Left cardiac atrium (tissue), 4 donors: ENCODE measurements around the gene ATP2B2. TPM values are rescaled to one million over a fixed set of nuclear protein-coding genes. Genes with fewer than 3 reads are reported as not detected.

Experiments
- ATAC-seq, 2 donors: fragments of 200-7000 bp; cut with Tn5 transposase; one replicate each; pipeline ENCODE4 v1.9.1; 2020; ENCODE audit warnings: mild to moderate bottlenecking in 2 of 2, moderate library complexity in 2 of 2
- DNase-seq: peaks from one replicate; pipeline ENCODE4 v3.0.0-alpha.2; 2020
- intact Hi-C, 2 donors: fragments of 100-400 bp; cut with DNase I; formaldehyde crosslinking; loops; one replicate each; pipeline versions ENCODE4 v1.14.1 to v1.15.1; 2022 to 2023
- total RNA-seq, 2 donors: library from RNA; stranded (reverse); fragmentation: NEBNext Ultra II Directional; extraction: Animal tissue kit (Norgen Biotek cat#: 25700); gene quantifications; one replicate each; pipeline ENCODE4 v1.2.1, GENCODE V29; 2021
- donor health status: DM: no; HTN: yes; CAD: no.
- donor health status: DM: no; HTN: yes; CAD: no; lungs with severe emphysema.
- donor health status: DM: yes; HTN: yes; CAD: no.
- donor health status: Dilated cardiomyopathy.

ATP2B2 gene
- total RNA-seq, 2 donors from 2014 or later, result 0.31 TPM; not detected in 1

DNA sequence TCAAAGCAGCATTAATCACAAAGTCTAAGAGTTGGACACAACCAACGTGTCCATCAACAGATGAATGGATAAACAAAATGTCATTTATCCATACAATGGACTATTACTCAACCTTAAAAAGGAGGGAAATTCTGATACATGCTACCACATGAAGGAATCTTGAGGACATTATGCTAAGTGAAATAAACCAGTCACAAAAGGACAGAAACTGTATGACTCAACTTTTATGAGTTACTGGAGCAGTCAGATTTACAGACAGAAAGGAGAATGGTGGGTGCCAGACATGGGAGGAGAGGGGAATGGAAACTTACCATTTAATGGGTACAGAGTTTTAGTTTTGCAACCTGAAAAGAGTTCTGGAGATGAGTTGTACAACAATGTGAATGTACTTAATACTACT, 141.5 kb downstream of the ATP2B2 start:
- no peak for ATAC-seq
- intact Hi-C loops, result no loop called here
- no peak for DNase-seq

DNA sequence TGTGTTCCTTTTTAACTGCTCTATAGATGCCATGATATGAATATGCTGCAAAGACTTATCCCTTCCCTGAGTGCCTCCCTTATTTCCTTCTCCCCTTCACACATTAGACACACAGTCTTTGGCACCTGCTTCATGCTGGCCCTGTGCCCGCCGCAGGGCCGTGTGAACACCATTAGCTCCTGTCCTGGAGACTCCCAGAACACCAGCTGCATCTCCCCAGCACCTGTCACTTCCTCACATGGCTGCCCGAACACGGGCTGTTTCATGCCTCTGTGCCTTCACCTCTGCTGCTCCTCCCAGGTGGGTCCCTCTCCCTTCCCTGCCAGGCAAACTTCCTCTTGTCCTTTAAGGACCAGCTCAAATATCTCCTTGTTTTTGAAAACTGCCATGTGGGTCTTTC, 144.0 kb downstream of the ATP2B2 start:
- no peak for DNase-seq
- intact Hi-C loops, result no loop called here

DNA sequence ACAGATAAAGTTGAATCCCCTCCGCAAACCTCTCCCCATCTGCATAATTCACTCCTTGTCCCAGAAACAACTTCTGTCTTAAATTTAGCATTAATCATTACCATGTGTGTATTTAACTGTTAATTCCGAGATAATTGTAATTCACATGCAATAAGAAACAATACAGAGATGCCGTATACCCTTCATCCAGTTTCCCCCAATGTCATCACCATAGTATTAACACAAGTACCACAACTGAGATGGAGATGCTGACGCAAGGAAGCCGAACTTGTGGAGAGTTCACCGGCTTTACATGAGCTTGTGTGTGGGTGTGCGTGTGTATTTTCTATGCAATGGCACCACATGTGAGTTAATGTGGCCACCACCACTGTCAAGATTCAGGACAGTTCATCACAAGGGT, 144.9 kb downstream of the ATP2B2 start:
- no peak for ATAC-seq
- DNase-seq, result no peak
- intact Hi-C loops, result no loop called here

More for the DNA sequence above, 144.0 kb downstream of the ATP2B2 start:
- ATAC-seq, result no peak

DNA sequence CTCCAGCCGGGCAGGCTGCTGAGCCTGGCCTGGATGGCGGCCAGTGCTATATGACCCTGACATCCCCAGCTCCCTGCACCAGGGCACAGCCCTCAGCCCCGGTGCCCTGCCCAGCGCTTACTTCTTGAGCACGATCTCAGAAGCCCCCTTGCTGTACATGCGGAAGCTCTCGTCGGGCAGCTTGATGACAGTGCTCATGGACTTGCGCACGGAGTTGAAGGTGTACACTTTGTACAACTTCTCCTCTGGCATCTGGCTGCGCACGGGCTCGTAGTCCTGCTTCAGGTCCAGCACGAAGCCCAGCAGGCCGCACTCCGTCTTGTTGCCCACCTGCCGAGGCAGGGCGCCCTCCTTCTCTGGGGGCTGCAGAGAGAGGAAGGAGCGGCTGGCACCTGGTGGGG, 145.6 kb downstream of the ATP2B2 start:
- intact Hi-C loops, result no loop called here
- DNase-seq, result no peak
- ATAC-seq, result no peak

DNA sequence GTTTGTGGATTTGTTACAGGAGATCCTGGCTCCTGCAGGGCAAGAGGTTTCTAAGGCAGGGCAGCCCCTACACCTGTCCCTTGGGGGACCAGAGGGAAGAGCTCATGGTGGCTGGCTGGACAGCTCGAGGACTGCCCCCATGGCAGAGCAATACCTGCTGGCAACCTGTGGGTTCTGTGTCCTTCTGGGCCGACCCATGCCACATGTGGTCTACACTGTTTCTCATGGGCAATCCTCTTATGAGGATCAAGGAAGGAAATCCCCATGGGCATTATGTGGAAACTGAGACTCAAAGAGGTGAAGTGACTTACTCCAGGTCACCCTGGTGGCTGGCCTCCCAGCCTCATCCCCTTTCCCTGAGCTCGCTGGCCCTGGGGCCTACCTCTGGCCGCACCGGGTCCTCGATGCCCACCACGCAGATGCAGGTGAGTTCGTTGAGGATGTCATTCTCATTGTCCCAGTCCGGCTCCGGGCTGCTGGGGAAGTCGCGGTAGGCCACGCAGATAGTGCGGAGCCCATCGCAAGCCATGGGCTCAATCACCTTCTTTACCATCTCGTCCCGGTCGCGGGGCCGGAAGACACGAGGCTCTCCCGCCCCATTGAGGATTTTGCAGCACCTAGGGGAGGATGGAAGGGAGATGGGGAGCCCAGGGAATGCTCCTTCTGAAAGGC, 146.9 kb downstream of the ATP2B2 start:
- intact Hi-C loops, result no loop called here
- ATAC-seq (no peak), DNase-seq (no peak)

DNA sequence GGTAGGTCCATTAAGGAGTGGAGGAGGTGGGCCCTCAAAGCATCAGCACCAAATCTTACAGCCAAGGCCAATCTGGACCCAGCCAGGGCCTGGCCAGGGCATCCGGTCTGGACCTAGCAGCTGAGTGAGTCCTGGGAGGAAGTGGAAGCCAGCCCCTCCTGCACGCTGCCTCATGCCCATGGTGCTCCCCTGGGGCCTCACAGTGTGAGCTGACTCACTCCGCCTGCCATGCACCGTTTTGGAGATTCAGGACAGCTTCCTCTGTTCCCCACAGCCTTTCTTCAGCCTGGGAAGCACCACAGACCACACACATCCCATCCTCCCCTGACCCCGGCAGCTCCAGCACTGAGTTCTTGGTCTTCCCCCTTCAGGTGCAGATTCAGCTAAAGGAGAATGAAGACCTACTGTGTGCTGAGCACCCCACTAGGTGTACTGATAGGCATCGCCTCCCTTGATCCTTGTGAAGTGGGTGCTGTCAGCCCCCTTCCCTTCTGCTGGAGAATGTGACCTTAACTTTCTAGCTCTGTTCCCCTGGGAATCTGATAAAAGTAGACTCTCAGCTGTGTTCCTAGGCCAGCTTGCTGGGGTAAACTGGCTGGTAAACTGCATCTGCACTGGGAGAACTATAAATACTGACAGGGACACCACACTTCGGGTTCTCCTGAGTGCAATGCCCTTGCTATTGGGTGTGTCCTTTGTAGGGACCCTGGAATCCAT, 147.6 kb downstream of the ATP2B2 start:
- intact Hi-C loops, result no loop called here
- ATAC-seq, result peak; percentile 49 to 63
- peak; percentile 59 for DNase-seq

DNA sequence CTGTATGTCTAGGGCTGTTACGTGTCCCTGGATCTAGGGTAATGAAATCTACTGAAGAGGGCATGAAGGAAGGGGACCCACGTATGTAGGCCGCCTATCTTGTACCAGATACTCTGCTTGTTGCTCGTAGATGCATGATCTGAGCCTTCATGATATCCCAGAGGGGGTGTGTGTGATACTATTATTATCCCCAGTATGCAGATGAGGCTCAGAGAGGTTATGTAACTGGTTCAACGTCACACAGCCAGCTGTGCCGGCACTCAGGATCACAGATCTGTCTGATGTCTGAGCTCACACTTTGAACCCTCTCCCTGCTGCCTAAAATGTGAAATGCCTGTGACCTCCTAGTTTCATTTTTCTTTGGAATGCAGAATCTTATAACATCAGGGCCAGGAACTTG, 148.3 kb downstream of the ATP2B2 start:
- ATAC-seq (no peak), DNase-seq (no peak)
- intact Hi-C loops, result no loop called here

DNA sequence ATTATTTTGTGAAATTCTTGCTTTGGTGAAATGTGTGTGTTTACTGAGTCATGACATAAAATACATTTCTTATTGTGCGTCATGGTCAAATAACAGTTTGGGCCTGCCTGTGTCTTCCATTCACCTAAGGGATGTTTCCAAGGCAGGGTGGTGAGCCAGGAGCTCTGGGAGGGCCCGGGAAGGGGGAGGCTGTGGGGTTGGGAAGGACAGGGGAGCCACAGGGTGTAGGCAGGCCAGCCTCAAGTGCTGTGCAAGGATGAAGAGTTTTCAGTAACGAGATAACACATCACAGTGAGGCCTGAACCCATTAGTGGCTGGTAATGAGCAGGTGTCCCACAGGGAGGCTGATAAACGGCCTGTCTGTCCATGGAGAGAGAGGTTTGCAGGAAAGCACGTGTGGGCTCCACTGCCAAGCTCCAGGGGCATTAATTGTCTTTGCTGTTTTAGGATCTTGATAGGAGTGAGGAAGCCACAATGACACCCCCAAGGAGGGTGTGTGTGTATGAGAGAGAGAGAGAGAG, 148.9 kb downstream of the ATP2B2 start:
- no peak for ATAC-seq
- intact Hi-C loops, result no loop called here
- no peak for DNase-seq

DNA sequence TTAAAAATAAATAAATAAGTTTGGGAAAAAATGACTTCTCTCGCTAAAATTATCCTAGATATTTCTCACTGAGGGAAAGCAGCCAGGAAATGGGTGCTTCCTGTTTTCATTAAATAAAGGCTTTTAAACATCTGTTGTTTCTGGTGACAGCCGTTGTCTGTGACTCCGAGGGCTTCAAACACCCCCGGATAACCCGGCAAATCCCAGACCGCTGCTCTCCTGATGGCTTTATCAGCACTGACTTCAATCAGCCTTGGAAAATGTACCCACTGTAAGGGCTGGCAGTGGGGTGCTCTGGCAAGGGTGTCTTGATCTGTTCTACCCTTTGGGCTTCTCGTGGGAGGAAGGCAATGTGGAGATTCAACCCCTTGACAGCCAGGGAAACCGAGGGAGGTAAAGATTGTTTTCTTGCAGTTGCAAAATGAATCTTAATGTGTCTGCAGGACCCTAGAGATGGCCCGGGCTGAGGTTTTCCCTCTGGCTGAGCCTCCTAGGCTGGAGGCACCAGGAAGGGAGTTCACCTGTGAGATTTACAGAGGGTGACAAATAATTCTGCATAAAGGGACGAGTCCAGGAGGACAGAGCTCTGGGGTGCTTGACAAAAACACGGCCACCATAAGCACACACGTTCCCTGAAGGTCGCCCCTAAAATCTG, 150.9 kb downstream of the ATP2B2 start:
- intact Hi-C loops, result no loop called here
- ATAC-seq, result no peak
- no peak for DNase-seq

DNA sequence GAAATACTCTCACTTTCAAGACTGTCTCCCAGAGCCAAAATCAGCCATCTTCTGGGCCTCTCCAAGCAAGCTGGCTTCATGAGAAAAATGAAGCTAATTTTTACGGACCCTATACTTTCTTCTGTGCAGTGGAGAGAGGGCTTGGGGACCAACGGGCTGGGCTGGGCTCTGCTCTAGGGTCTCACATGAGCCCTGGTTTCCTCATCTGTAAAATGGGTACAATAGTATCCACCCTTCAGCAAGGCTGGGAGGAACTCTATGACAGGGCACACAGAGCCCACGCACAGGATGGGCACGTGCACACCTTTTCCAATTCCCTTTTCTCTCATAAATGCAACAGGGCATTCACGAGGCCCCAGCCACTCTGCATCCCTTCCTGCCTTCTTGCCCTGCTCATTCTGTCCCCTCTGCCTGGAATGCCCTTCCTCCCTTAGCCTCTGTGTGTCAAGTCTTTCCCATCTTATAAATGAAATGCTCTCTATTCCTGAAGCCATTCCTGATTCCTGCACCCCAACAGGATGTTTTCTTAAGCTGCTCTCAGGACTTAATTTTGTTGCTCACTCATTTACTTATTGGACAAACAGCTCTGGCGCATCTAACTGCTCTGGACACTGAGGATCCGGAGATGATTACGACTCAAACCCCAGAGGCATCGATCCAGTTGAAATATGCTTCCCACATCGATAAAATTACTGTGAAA, 151.6 kb downstream of the ATP2B2 start:
- intact Hi-C loops, result no loop called here
- DNase-seq (no peak), ATAC-seq (no peak)

DNA sequence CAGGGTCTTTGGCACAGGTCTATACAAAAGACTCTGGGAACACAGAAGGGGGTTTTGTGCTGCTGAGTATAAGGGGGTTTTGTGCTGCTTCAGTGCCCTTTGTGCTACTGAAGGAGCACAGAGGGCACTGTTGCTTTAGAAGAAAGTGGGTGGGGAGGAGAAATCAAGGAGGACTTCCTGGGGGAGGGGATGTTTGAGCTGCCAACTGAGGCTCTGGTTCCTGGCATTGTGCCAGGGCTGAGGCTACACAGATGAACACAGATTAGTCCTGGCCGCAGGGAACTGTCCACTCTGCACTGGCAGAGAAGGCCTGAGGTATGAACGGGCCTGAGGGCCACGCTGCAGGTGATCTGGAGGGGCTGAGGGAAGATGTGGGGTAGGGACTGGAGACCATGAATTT, 152.2 kb downstream of the ATP2B2 start:
- ATAC-seq, result no peak
- intact Hi-C loops, result no loop called here
- no peak for DNase-seq

DNA sequence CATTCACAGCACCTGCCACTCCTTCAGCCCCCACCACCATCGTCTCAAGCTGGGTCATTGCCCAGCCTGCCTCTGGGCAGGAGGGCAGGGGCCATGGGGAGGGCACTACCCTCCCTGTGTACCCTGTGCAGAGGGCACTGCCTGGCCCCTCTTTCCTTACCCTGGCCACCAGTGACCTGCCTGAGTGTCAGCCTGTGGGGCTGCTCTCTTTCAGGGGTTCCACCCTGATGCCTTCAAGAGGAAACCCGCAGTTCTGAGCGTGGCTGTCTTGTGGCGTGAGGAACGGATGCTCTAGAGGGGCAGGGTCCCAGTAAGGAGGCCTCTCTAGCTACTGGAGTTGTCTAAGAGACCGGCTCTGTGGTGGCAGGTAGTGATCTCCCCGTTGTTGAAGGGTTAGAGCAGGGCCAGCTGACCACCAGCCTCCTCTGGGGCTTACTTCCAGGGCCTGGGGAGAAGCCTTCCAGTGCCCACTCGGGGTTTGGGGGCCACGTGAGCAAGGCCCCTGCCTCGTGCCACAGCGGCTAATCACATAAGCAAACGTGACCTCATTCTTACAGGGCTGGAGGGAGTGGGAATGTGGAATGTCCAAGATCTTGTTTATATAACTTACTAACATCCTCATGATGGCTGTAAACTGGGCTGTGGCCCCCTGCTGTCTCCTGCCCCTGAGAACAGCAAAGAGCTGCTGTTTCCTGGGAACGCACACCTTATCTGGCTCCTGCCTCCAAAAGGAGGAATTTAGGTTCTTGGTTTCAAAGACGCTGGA, 153.1 kb downstream of the ATP2B2 start:
- intact Hi-C loops, result no loop called here
- DNase-seq (no peak), ATAC-seq (no peak)

DNA sequence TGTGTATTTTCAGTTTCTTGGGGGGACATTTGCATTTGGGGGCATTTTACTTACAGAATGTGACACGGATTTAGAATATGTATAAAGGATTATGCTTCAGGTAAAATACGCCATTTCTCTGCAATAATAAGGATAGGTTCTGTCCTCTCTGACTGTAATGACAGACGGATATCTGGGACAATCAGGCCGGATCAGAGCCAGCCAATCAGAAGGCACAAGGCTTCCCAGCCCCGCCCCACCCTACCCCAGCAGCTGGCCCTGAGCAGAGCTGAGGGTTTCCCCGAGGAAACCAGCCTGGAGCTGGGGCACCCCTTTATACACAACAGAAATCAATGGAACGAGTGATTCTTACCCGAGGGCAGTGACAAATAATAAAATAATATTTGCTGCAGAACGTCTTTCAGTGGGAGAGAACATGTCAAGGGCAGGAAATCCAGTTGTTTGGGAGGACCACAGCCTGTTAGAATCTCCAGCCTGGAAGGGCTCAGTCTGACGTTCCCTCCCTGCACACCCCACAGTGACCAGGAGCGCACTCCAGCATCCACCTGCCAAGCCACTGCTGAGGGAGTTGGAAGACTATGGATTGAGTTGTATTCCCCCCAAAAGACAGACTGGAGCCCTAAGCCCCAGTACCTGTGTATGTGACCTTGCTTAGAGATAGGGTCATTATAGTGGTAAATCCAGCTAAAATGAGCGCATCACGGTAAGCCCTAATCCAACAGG, 154.2 kb downstream of the ATP2B2 start:
- no peak for DNase-seq
- intact Hi-C loops, result no loop called here
- ATAC-seq, result no peak

DNA sequence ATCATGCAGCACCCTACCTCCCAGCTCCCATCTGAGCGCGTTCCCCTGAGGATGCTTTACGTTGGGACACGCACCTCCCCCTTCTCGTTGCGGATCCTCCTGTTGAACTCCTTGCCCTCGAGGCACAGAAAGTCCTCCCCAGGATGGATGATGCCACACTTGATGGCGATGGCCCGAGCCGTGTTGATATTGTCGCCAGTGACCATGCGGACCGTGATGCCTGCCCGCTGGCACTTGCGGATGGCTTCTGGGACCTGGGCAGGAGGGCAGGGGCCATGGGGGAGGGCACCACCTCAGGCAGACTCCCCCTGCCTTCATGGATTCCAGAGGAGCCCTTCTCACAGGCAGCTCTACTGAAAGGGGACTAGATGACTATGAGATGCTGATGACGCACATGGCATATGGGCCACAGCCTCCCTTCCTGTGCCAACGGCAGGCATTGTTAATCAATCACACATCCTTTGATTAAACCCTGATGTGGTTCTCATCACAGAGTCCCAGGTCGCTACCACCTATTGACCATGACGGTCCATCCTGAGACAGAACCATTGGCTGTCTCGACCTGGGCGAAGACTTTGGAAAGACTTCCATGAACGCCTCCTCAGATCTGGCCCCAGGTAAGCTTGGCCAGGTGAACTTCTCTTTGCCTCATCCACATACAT, 154.9 kb downstream of the ATP2B2 start:
- DNase-seq (no peak), ATAC-seq (no peak)
- intact Hi-C loops, result no loop called here

DNA sequence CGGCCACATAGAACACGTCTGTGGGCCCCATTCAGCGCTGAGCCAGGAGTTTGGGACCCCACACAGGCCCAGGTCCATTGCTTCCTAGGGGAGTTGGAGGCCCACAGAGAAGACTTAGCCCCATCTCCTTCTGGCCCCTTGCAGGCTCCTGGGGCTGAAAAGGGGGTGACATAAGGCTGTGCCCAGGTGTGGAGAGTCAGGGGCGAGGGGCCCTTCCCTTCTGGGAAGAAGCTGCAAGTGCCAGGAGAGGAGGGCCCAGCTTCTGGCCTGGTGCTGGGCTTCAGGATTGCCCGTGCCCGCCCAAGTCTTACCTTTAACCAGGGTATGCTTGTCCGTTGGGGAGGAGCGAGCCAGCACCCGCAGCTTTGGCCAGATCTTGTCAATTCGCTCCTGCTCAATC, 155.6 kb downstream of the ATP2B2 start:
- ATAC-seq (no peak), DNase-seq (no peak)
- intact Hi-C loops, result loop anchor here in 1 of 2 donors (5.0 kb wide), 1 partner anchor 388 kb away; no protein-coding TSS in a partner anchor

DNA sequence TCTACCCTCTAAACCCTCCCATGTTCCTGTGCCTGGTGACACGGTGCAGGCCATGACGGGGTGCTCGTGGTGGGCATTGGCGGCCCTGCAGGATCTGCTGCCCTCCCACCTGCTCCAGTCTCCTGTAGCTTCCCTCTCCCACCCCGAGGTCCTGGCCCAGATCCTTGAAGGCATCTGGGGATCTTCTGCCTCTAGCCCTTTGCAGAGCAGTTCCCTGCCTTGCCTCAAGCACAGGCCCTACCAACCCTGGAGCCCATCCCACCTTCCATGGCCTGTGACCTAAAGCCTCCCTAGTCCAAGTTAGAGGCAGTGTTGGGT, 157.0 kb downstream of the ATP2B2 start:
- DNase-seq, result no peak
- no peak for ATAC-seq
- intact Hi-C loops, result loop anchor here in 1 of 2 donors (5.0 kb wide), 1 partner anchor 389 kb away; no protein-coding TSS in a partner anchor

DNA sequence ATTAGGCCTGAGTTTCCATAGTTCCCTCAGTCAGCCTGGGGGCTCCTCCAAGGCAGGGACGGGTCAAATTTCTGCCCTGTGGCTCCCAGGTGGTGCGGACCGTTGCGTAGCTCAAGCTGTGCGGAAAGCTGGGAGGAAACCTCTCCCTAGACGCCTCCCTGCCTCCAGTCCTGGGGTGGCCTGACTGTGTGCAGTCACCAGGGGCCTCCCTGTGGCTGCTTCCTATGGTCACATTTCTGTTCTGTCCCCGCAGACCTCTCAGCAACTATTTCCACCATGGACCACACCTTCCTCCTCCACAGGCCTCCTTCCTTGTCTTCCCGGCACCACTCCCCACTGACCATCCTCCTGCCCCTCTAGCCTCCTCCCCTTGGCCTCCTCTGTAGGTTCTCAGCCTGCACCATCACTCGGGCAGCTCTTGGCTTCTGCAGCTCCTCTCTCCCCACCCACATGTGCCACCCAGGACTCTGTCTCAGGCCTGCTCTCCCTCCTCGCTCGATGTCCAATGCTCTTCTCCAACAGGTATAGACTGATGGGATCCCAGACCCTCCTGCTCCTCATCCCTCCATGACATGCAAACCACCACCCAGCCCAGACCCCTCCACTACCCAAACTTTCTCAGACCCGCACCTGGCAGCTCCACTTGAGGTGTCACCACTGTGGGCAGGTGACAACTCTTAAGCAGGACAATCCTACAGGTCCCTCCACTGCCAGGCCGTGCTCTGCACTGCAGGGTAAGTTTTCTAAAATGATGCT, 157.6 kb downstream of the ATP2B2 start:
- no peak for DNase-seq
- intact Hi-C loops, result loop anchor here in 1 of 2 donors (5.0 kb wide), 1 partner anchor 389 kb away; no protein-coding TSS in a partner anchor
- ATAC-seq, result no peak
